K562 (cell line): Measurements from ENCODE around the gene ITPR3. TPM values are rescaled to one million over a fixed set of nuclear protein-coding genes. Genes with fewer than 3 reads are reported as not detected.

Source experiments
- BRD9 ChIP-seq: fragments of 450-650 bp; IDR thresholded peaks from 2 replicates; pipeline ENCODE4 v1.6.1; 2018; ENCODE audit warnings: low read depth; ENCODE audit not compliant: partially characterized antibody
- C11orf30 ChIP-seq: fragments of 450-650 bp; IDR thresholded peaks from 2 replicates; pipeline ENCODE4 v1.6.1; 2016; ENCODE audit warnings: low read depth, mild to moderate bottlenecking
- CBX3 ChIP-seq, 2 experiments: IDR thresholded peaks; 1 replicate in 1 of 2; 2 replicates in 1 of 2; pipeline ENCODE4 v1.6.1; 2012; ENCODE audit warnings: inconsistent platforms in 2 of 2, low read length in 2 of 2, borderline replicate concordance in 1 of 2, control low read depth in 1 of 2
- CBX5 ChIP-seq: IDR thresholded peaks from 2 replicates; pipeline ENCODE4 v1.6.1; 2014; ENCODE audit warnings: low read depth, borderline replicate concordance
- CEBPB ChIP-seq: fragments of 450-650 bp; IDR thresholded peaks from 2 replicates; pipeline ENCODE4 v1.6.1; 2016; ENCODE audit warnings: missing genetic modification characterization, missing compliant biosample characterization
- DIDO1 ChIP-seq: fragments of 450-650 bp; IDR thresholded peaks from 2 replicates; pipeline ENCODE4 v1.6.1; 2016; ENCODE audit warnings: low read depth, missing biosample characterization, missing genetic modification characterization
- EGR1 ChIP-seq: fragments of 450-650 bp; conservative IDR thresholded peaks from 2 replicates; pipeline ENCODE4 v1.6.1; 2017; ENCODE audit warnings: mild to moderate bottlenecking
- ETV5 ChIP-seq: sonication (generic); formaldehyde crosslinking; IDR thresholded peaks from 2 replicates; pipeline ENCODE4 v1.4.0; 2020; ENCODE audit warnings: low read depth, mild to moderate bottlenecking, missing genetic modification reagents
- GTF2E2 ChIP-seq: fragments of 200-800 bp; sonication (Bioruptor generic); IDR thresholded peaks from 2 replicates; pipeline ENCODE4 v1.6.1; 2016; ENCODE audit warnings: missing genetic modification characterization, missing compliant biosample characterization
- HNRNPL ChIP-seq: fragments of 200-400 bp; formaldehyde crosslinking; IDR thresholded peaks from 2 replicates; pipeline ENCODE4 v1.6.1; 2017; ENCODE audit warnings: low read depth, mild to moderate bottlenecking, low read length
- NFIC ChIP-seq: fragments of 450-650 bp; IDR thresholded peaks from 2 replicates; pipeline ENCODE4 v1.6.1; 2017; ENCODE audit warnings: mild to moderate bottlenecking, inconsistent platforms
- RBFOX2 ChIP-seq: fragments of 200-400 bp; formaldehyde crosslinking; IDR thresholded peaks from 2 replicates; pipeline ENCODE4 v1.6.1; 2017; ENCODE audit warnings: low read depth, mild to moderate bottlenecking, low read length, moderate library complexity
- RBM17 ChIP-seq: fragments of 200-400 bp; formaldehyde crosslinking; IDR thresholded peaks from 2 replicates; pipeline ENCODE4 v1.6.1; 2017; ENCODE audit warnings: low read depth, mild to moderate bottlenecking, low read length, borderline replicate concordance
- SIN3B ChIP-seq: fragments of 450-650 bp; IDR thresholded peaks from 2 replicates; pipeline ENCODE4 v1.6.1; 2017; ENCODE audit warnings: low read depth, mild to moderate bottlenecking, moderate library complexity
- SMAD4 ChIP-seq: fragments of 250-450 bp; sonication (Bioruptor Pico); conservative IDR thresholded peaks from 2 replicates; pipeline ENCODE4 v1.8.0; 2021; ENCODE audit warnings: inconsistent platforms, mild to moderate bottlenecking, moderate library complexity
- SMARCE1 ChIP-seq: fragments of 450-650 bp; IDR thresholded peaks from 2 replicates; pipeline ENCODE4 v1.7.1; 2016; ENCODE audit warnings: mild to moderate bottlenecking
- STAT6 ChIP-seq: sonication (generic); formaldehyde crosslinking; IDR thresholded peaks from 2 replicates; pipeline ENCODE4 v1.8.1; 2023; ENCODE audit warnings: mild to moderate bottlenecking, missing genetic modification reagents
- TAF7 ChIP-seq: fragments of 450-650 bp; IDR thresholded peaks from 2 replicates; pipeline ENCODE4 v1.6.1; 2016; ENCODE audit warnings: missing genetic modification characterization, missing compliant biosample characterization
- TEAD1 ChIP-seq, 2 experiments: fragments of 450-650 bp in 1 of 2; sonication (generic) in 1 of 2; formaldehyde crosslinking; IDR thresholded peaks; 2 replicates each; pipeline versions ENCODE4 v1.4.0 to v1.8.0; 2020 to 2022; ENCODE audit warnings: mild to moderate bottlenecking in 2 of 2, missing genetic modification reagents in 1 of 2
- YBX1 ChIP-seq: fragments of 450-650 bp; IDR thresholded peaks from 2 replicates; pipeline ENCODE4 v1.7.1; 2016; ENCODE audit warnings: mild to moderate bottlenecking
- ZFP36 ChIP-seq: fragments of 150-350 bp; IDR thresholded peaks from 2 replicates; pipeline ENCODE4 v1.6.1; 2018; ENCODE audit warnings: low read length, low read depth; ENCODE audit not compliant: partially characterized antibody
- ZFPM2 ChIP-seq: fragments of 250-450 bp; sonication (Bioruptor Pico); IDR thresholded peaks from 2 replicates; pipeline ENCODE4 v1.5.1; 2022; ENCODE audit warnings: mild to moderate bottlenecking
- ZNF217 ChIP-seq: sonication (generic); formaldehyde crosslinking; IDR thresholded peaks from 2 replicates; pipeline ENCODE4 v1.8.0; 2022; ENCODE audit warnings: mild to moderate bottlenecking, missing genetic modification reagents
- polyA plus RNA-seq, 8 experiments: library from polyadenylated mRNA; depleted of rRNA in 4 of 8; stranded (reverse) in 5 of 8; unstranded in 3 of 8; fragments of >200 nt; fragmentation: Nextera tagmentation in 2 of 8; fragmentation: Illumina TruSeq in 1 of 8; extraction: Ambion mirVana in 2 of 8; extraction: Trizol in 1 of 8; gene quantifications; 2 replicates each; pipeline versions ENCODE4 v1.2.1 to v1.2.3, GENCODE V29; 2011 to 2014; ENCODE audit warnings: inconsistent platforms in 1 of 8, missing spikeins in 1 of 8
- total RNA-seq, 7 experiments: library from RNA; depleted of rRNA in 6 of 7; stranded (reverse); fragments of >200 nt in 6 of 7; fragmentation: Illumina TruSeq in 2 of 7; extraction: Trizol in 2 of 7; gene quantifications; 2 replicates each; pipeline versions ENCODE4 v1.2.1 to v1.2.3, GENCODE V29; 2011 to 2021; ENCODE audit warnings: low replicate concordance in 1 of 7
- TF ChIP-seq, protein P1 (sequence below): fragments of 450-650 bp; IDR thresholded peaks from 2 replicates; pipeline ENCODE4 v1.6.1; 2016; ENCODE audit warnings: mild to moderate bottlenecking

Gene ITPR3
- total and polyA plus RNA-seq, 9 of the 15 experiments (the other 6 are each of a cell fraction or from before 2014, with no cell fraction given), result 0.39 to 35.7 (median 13.2) TPM

DNA sequence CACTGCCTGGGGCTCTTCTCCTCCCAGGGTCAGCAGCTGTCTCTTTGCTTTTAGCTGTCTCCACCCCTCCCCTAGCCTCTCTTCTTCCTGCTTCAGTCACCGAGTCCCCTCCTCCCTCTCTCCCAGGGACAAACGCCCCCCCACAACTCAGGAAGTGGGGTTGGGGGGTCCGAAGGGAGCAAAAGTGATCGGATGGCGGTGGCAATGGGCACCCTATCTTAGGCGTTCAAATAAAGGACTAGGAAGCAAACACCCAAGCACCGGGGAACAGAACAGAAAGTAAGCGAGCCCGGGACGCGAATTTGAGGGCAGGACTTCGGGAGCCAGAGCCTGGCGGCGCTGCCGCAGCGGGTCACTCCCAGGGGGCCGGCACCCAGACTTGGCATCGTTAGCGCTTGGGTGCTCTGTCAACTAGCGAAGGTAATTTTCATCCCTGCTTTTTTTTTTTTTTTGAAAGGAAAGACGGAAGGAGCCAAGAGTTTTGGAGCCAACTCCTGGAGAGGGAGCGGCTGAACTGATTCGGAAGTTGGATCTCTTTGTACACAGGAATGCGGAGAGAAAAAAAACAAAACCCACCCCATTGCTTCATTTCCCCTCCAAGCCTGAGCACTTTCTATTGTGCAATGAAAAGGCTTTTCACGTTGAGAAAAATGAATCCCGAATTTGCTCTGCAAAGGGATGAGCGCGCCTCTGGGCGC, 815 bp upstream of the ITPR3 start (continued):
- TF ChIP-seq ZNF217 (CRISPR knock-in tag) (no peak), CBX5 (no peak), SMAD4 (CRISPR knock-in tag) (peak; percentile 15; the same call in 1 of the 2 replicates), ZFP36 (no peak), DIDO1 (tag) (no peak), C11orf30 (no peak), TEAD1 (CRISPR knock-in tag; IDR thresholded peaks at IDR 0.05) (no peak), HNRNPL (no peak), CEBPB (tag) (peak; percentile 55), ETV5 (CRISPR knock-in tag) (no peak), BRD9 (no peak), TAF7 (tag) (no peak), GTF2E2 (tag) (0 out of 2 replicates have a peak, but pooled peaks have one; percentile 29), SMARCE1 (peak; percentile 62), CBX3 (IDR thresholded peaks at IDR 0.05; ENCODE audit: borderline replicate concordance in 1 of 2, low read length in 2 of 2) (0 out of 3 replicates have a peak, but pooled peaks of 1 of the 2 experiments have one; percentile 6), EGR1 (peak; percentile 36), ZFPM2 (CRISPR knock-in tag) (no peak), RBM17 (no peak), NFIC (no peak), STAT6 (CRISPR knock-in tag) (no peak), YBX1 (no peak), SIN3B (no peak), RBFOX2 (no peak)
- TF ChIP-seq, protein P1, sequence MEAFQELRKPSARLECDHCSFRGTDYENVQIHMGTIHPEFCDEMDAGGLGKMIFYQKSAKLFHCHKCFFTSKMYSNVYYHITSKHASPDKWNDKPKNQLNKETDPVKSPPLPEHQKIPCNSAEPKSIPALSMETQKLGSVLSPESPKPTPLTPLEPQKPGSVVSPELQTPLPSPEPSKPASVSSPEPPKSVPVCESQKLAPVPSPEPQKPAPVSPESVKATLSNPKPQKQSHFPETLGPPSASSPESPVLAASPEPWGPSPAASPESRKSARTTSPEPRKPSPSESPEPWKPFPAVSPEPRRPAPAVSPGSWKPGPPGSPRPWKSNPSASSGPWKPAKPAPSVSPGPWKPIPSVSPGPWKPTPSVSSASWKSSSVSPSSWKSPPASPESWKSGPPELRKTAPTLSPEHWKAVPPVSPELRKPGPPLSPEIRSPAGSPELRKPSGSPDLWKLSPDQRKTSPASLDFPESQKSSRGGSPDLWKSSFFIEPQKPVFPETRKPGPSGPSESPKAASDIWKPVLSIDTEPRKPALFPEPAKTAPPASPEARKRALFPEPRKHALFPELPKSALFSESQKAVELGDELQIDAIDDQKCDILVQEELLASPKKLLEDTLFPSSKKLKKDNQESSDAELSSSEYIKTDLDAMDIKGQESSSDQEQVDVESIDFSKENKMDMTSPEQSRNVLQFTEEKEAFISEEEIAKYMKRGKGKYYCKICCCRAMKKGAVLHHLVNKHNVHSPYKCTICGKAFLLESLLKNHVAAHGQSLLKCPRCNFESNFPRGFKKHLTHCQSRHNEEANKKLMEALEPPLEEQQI, result no peak
